HL-60 (cell line): ENCODE measurements around the gene HTR4.

Experiments
- CTCF ChIP-seq: IDR thresholded peaks from one replicate; pipeline ENCODE4 v1.5.1; 2011; ENCODE audit warnings: low read length, control low read depth, inconsistent platforms; ENCODE audit not compliant: insufficient read depth
- POLR2AphosphoS5 ChIP-seq: IDR thresholded peaks from 2 replicates; pipeline ENCODE4 v1.6.1; 2012; ENCODE audit warnings: low read depth

GRCh38 chr5:148683651-148684050, 29.3 kb upstream of the HTR4 start:
- no peak for TF ChIP-seq CTCF
- no peak for TF ChIP-seq POLR2AphosphoS5
